Measurements from ENCODE around the gene COG5.
"Not testable (repeated sequence)": the region's sequence is repeated elsewhere in the genome, so short reads cannot be mapped to it uniquely, and the experiment has no call there.

The COG5 gene

DNA sequence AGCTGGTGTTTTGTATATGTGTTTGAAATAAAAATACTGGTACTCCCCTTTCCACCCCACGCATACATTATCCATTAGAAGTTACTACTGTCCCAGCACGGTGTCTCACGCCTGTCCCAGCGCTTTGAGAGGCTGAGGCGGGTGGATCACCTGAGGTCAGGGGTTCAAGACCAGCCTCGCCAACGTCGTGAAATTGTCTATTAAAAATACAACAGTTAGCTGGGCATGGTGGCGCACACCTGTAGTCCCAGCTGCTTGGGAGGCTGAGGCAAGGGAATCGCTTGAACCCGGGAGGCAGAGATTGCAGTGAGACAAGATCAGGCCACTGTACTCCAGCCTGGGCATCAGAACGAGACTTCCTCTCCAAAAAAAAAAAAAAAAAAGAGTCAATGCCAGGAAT, 392.2 kb downstream of the COG5 start:
- DNase-seq = no peak

DNA sequence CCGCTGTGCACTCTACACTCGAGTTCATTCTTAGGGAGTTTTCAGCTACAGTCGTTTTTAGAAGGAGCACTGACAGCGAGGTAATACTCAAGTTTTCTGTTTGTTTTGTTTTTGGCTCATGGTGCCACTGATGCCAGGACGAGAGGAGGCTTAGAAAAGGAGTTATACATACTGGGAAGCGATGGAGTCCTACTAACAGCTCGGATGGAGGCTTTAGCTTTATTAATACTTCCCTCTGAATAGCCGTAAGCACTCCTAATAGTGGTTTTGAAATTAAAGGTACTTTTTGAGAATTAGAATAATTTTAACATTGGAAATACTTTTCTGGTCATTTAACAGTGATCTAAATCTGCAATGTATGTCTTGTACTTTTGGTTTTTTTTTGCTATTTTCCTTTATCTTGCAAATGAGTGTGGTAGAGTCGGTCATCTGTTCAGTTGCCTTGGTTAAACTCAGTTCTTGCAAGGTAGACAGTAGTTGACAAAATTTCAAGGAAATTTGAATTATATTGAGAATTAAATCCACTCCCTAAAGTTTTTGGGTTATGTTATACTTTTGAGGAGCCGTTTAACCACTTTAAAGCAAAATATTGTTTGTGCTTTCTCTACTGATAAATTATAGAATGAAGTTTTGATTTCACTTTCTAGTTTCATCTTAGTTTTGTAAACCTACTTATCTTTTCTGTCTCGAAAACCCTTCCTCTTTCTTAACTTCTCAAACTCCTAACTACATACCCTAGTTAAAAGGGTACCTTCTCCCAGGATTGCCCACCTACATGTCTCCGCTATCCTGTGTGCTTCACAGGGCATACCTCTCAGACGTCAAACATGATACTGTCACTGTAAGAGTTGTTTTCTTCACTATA, 393.4 kb downstream of the COG5 start:
- no peak for DNase-seq

DNA sequence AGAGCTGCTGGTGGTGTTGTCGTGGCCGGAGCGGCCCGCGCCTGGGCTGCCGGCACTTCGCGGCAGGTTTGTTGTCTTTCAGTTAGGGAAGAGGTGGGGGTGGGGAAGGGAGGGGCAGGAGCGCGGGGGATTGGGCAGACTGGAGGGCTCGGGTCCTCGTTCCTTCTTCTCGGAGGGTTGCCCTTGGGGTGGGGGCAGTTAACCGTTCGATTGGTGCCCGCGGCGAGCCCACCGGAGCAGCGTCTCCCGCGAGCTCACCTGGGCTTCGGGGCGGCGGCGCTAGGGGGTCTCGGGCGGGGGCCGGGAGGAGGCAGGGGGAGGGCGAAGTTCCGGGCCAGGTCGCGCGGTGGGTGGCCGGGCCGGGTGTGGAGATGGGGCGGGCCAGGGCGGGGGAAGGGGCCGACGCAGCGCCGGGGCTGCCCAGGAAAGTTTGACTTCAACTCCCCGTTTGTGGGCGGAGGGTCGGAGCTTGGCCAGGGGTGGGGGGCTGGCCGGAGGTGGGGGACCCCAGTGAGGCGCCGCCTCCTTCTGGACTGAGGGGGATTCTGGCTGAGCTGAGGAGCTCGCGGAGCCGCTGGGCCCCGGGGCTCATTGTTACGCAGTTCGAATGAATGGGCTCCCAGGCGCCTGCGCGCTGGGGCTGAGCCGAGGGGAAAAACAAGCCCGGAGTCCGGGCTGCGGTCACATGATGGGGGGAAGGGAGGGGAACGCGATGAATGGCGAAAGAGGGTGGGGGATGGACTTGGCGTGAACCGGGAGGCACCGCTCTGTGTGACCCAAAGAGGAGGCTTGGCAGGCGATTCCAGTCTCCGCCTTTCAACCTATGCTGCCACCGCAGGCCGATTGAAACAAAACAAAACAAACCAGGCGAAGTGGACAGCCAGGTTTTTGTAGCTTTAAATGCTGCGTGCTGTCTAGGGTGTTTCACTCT, 394.3 kb downstream of the COG5 start:
- DNase-seq = peak; percentile 97

DNA sequence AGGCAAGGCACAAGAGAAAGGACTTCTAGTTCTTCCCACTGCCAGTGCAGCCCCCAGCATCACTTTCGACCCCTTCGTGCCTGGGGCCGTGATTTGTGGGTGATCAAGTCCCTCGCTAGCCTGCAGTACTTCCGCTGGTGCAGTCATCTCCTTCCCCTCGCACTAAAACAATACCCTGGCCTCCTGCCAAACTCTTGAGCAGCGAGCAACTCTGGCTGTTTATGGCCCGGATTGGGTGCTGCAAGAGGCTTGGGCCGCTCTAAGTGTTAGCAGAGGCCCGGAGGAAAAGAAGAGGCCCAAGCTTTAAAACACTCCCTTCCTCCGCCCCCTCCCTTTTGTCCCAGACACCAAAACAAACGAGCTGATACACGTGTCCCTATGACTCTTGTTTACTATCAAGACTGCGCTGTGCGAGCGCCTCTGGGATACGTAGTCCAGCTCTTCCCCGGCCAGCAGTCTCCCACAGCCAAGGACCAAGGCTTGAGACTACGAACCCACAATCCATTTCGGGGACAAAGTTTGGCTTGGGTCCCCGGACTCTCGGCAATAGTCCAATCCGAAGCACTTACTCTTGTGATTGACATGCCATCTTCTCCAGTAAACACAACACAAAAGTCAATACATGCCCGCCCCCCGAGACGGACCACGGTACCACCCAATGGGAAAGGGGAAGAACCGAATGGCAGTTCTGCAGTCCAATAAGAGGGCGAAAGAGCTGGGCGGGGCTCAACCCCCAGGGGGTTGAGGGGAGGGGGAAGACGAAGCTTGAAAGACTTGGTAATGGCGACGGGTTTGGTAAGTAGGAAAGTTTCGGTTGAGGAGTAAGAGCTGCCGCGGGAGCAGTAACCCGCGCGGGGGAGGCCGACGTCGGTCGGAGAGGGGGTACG, 395.2 kb downstream of the COG5 start, which contains the start of gene HBP1:
TSS of gene HBP1 (plus strand) at position 771 of the 887 bp plus-strand sequence. CDS start 10,891 bp downstream, outside the sequence.
- DNase-seq = peak; percentile 100

DNA sequence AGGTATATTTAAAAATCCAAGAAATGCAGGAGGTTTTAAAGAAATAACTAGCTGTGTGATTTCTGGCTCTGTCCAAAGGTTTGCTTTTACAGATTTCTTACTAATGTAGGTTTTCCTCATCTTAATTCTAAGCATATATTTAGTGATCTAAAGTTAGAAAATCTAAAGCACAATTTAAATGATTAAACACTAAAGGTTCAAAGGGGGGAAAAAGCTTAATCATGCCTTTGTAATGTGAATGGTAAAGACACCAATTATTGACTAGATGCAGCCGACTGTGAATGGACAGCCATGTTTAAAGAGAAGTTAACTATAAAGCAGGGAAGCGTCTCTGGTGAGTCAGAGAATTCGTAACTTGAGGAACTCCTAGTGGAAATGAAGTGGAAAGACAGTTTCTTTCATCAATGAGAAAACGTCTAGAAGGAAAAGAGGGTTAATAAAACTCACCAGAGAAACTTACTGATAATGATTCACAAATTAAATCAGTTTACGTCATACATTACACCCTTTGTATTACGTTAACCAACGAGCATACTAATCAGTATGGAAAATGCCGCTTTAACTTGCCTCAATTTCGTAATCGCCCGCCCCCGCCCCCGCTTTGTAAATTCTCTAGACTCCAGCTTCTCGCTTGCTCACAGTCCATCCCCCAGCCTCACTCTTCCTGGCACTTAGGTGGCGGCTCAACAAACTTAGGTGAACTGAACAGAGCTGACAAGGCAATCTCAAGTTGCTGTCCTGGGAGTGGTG, 396.1 kb downstream of the COG5 start:
- DNase-seq = peak; percentile 61

DNA sequence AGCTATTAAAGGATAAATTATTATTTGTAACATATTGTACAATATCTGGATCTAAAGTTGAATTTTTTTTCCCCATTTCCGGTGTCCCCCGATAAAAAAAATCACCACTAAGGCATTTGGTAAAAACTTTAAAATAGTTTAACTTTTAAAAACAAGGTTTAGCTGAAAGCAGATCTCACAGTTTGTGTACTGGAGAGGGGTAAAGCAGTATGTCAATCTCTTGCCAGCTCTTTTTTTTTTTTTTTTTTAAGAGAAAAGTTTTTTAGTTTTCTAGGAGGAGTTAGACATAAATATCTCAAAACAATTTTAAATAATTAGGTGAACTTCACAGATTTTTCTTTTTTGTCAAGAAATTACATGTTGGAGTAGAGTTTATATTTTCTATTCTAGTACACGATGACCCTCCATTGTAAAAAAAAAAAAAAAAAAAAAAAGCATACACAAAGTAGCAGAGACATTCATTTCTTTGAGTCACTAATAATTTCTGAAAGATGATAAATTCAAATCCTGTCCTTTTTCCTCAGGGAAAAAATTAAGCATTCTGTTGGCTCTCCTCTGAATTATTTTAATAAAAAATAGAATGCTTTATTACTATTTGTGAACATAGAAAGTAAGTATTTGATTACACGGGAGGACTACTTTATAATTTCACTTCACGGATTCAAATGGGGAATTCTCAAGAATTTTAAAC, 396.8 kb downstream of the COG5 start:
- DNase-seq = no peak

DNA sequence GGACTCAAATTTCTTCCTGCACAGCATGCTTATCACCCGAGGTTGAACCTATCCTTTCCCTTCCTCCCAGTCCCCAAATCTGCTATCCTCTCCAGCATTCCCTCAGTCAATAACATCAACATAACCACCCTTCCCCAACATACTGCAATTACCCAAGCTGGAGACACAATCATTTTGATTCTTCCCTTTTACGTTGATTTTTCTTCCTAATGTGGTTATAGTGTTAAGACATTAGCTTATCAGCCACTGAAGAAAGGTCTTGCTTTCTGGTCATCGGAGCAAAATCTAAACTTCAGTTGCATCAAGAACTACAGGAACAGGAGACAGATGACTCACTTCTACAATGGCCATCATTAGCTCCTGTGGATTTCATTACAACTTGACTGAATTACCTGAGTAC, 398.4 kb downstream of the COG5 start:
- no peak for DNase-seq

DNA sequence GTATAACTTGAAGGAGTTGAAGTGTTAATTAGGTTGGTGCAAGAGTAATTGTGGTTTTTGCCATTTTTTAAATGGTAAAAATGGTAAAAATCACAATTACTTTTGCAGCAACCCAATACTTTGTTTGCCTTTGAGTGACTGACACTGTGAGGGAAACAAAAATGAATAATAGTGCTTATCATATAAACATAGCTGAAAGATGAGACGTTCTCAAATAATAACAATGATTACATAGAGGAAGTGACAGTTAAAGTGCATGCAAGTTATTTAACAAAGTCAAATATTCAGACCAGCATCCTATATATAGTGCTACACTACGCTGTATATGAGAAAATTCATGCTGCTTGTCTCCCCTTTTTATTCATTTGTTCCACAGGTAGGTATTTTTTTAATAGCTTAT, 399.6 kb downstream of the COG5 start:
- DNase-seq = no peak

DNA sequence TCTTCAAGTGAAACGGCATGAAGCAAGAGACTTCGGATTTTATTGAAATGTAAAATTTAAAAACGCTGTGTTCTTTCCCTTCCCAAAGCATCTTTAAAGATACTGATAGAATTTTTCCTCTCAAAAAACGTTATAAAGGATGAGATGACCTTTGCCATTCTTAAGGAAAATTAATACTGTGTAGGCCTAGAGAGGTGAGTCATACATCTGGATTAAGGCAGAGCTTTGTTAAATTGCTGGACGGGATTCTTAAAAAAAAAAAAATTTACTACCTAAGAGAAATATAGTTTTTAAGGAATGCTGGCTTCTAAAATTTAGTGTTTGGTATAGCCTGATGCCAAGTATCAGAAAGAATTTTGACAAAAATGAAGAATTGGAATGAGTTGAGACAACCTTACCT, 401.2 kb downstream of the COG5 start:
- no peak for DNase-seq

DNA sequence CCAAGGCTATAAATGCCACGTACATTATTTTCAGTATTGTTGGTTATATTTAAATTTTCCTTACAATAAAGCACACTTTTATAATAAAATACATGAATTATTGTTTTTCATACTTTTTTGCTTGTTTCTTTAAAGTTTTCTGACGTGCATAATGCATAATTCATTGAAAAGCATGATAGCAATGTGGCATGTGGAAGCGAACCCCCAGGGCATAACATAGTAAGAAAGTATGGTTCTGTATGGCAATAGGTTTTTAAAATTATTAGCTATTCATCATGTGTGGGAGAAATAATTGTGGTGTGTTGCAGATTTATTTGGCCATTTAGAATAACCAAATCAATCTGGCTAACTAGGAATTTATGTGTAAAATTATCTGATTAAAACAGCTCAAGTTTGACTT, 402.3 kb downstream of the COG5 start:
- DNase-seq = no peak

DNA sequence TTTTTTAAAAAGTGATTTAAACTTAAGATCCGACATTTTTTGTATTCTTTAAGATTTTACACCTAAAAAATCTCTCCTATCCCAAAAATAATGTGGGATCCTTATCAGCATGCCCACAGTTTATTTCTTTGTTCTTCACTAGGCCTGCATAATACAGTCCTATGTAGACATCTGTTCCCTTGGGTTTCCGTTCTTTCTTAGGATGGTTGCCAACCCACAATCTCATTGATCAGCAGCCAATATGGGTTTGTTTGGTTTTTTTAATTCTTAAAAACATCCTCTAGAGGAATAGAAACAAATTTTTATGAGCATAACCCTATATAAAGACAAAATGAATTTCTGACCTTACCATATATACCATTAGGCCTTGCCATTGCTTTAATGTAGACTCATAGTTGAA, 403.3 kb downstream of the COG5 start:
- no peak for DNase-seq

DNA sequence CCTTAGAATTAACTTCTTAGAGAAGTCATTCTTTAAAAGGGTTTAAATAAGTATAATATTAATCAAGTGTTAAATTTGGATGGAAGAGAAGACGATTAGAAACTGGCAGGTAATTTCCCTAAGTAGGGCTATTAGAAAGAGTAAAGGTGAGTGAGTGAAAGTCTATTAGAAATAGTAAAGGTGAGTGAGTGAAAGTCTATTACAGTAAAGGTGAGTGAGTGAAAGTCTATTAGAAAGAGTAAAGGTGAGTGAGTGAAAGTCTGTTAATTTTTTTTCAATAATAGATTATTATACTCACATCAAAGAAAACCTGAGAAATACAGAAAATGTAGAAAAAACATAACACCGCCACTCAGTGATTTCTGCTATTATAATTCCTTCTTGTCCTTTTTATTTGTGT, 405.7 kb downstream of the COG5 start:
- DNase-seq = no peak

DNA sequence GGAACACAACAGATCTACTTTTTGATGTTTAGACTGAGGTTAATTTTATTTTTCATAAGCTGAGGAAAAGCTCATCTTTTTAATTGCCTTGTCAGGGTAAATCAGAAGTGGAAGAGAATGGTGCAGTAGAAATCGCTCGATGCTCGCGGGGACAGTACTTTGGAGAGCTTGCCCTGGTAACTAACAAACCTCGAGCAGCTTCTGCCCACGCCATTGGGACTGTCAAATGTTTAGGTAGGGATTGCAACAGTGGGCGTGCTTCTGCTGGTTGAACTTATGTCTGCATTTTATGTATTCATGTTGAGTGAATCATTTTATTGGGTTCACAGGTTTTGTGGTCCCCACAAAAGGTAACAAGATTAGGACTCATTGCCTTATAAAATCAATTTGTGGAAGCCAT, 406.6 kb downstream of the COG5 start:
- DNase-seq = no peak

DNA sequence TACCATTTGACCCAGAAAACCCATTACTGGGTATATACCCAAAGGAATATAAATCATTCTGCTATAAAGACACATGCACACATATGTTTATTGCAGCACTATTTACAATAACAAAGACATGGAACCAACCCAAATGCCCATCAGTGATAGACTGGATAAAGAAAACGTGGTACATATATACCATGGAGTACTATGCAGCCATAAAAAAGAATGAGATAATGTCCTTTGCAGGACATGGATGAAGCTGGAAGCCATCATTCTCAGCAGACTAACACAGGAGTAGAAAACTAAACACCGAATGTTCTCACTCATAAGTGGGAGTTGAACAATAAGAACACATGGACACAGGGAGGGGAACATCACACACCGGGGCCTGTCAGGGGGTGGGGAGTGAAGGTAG, 408.0 kb downstream of the COG5 start:
- DNase-seq = not testable (repeated sequence)

DNA sequence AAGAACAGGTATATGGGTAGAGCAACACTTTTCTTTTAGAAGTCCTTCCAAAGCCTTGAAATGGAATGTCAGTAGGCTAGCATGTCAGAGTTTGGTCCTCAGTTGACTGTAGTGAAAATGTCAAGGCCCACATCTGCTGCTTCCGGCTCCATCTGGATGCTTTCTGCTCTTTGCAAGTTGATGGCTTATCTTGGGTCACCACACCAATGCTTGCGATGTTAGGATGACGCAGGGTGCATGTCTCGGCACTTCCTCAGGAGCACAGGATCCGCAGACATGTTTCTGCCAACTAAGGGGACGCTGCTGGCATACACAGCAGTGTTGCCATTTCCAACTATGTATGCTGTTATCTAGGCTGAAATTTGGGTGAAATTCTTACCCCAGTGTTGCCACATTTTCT, 408.9 kb downstream of the COG5 start:
- DNase-seq = no peak

DNA sequence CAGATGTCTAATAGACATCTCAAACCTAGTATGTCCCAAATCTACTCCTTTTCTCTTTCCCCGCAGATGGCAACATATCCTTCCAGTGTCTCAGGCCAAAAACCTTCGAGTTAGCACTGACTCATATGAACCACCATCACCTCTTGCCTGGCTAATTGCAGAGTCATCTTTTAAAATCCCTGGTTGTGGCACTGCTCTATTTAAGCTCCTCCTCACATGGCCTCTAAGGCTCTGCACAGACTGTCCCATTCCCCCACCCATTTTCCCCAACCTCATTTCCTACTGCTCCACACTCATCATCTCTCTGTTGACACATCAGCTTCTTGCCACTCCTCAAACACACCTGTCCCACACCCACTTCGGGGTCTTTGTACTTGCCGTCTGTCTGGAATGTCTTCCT, 411.7 kb downstream of the COG5 start:
- no peak for DNase-seq

Measured in NCI-H2029 (cell line).